ENCODE measurements around the gene CTBP1. TPM values are rescaled to one million over a fixed set of nuclear protein-coding genes. Genes with fewer than 3 reads are reported as not detected.

The CTBP1 gene
- total RNA-seq, 1 experiment from 2014 or later, result 223 TPM

- H3K36me3 ChIP-seq (ENCODE audit: low read depth, low read length), result peaks cover 8% of the 10 kb centered on the region
- H3K4me3 ChIP-seq (ENCODE audit: low read length), result no peak overlapping the region
- ATAC-seq (no peak), DNase-seq (no peak)
- no peak overlapping the region for H3K9ac ChIP-seq (ENCODE audit: low read length)
- no peaks in the 10 kb centered on the region for H3F3A ChIP-seq (ENCODE audit: low read length, unreplicated experiment)
- ChIA-PET CTCF (no interaction called here), POLR2A (ENCODE audit: unreplicated experiment) (no interaction called here)
- no peaks in the 10 kb centered on the region for H3K4me1 ChIP-seq (ENCODE audit: insufficient read depth, low read length)
- TF ChIP-seq EZH2 (IDR thresholded peaks at IDR 0.05; ENCODE audit: low read length, unreplicated experiment) (no peak), EZH2phosphoT487 (IDR thresholded peaks at IDR 0.05; ENCODE audit: borderline replicate concordance, low read length) (no peak)
- TF ChIP-seq, protein P1, sequence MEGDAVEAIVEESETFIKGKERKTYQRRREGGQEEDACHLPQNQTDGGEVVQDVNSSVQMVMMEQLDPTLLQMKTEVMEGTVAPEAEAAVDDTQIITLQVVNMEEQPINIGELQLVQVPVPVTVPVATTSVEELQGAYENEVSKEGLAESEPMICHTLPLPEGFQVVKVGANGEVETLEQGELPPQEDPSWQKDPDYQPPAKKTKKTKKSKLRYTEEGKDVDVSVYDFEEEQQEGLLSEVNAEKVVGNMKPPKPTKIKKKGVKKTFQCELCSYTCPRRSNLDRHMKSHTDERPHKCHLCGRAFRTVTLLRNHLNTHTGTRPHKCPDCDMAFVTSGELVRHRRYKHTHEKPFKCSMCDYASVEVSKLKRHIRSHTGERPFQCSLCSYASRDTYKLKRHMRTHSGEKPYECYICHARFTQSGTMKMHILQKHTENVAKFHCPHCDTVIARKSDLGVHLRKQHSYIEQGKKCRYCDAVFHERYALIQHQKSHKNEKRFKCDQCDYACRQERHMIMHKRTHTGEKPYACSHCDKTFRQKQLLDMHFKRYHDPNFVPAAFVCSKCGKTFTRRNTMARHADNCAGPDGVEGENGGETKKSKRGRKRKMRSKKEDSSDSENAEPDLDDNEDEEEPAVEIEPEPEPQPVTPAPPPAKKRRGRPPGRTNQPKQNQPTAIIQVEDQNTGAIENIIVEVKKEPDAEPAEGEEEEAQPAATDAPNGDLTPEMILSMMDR (conservative IDR thresholded peaks at IDR 0.05; ENCODE audit: low read depth, low read length), result no peak
- intact Hi-C loops (cut with micrococcal nuclease), result no loop called here
- H4K20me1 ChIP-seq (ENCODE audit: low read length), result no peaks in the 10 kb centered on the region
- no peak overlapping the region for H3K27ac ChIP-seq (ENCODE audit: low read length)
- H3K27me3 ChIP-seq (ENCODE audit: low read length), result no peaks in the 10 kb centered on the region
- no peaks in the 10 kb centered on the region for H3K9me3 ChIP-seq (ENCODE audit: low read length)
- H3K4me2 ChIP-seq (ENCODE audit: low read length), result no peak overlapping the region
- H2AFZ ChIP-seq (ENCODE audit: low read length), result no peak overlapping the region
- no peaks in the 10 kb centered on the region for H3K9me2 ChIP-seq (replicated peaks; ENCODE audit: low read length)
- no peaks in the 10 kb centered on the region for H3K79me2 ChIP-seq (ENCODE audit: low read length)
- BruUV-seq (replicated peaks), result no TSS peak
Observed at GRCh38 chr4:1227816-1228215, 21.1 kb downstream of the CTBP1 start.

DNA sequence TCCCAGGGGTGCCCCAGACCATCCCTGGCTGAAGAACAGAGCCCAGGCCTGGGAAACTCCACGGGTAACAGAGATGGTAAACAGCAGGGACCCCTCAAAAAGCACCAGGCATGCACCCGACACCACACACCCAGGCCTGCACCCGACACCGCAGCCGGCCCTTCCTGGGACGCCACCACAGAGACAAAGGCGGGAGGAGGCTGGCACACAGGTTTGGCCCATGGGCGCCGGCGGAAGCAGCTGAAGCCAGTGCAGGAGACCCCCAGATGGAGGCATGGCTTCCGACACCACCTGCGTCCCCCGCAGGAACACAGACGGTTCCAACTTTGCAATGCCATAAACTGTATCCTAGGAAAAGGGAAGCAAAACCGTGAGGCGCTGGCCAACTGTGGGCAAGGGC lies 22.3 kb downstream of the CTBP1 start:
- Histone ChIP-seq H3K36me3 (ENCODE audit: low read depth, low read length) (peaks cover 8% of the 10 kb centered on the region), H4K20me1 (ENCODE audit: low read length) (no peaks in the 10 kb centered on the region), H3F3A (ENCODE audit: low read length, unreplicated experiment) (no peaks in the 10 kb centered on the region), H2AFZ (ENCODE audit: low read length) (no peak overlapping the region), H3K9me2 (replicated peaks; ENCODE audit: low read length) (no peaks in the 10 kb centered on the region), H3K79me2 (ENCODE audit: low read length) (no peaks in the 10 kb centered on the region), H3K4me1 (ENCODE audit: insufficient read depth, low read length) (no peaks in the 10 kb centered on the region), H3K4me2 (ENCODE audit: low read length) (no peak overlapping the region), H3K9ac (ENCODE audit: low read length) (no peak overlapping the region), H3K27ac (ENCODE audit: low read length) (no peak overlapping the region), H3K27me3 (ENCODE audit: low read length) (no peaks in the 10 kb centered on the region), H3K9me3 (ENCODE audit: low read length) (no peaks in the 10 kb centered on the region), H3K4me3 (ENCODE audit: low read length) (no peak overlapping the region)
- ChIA-PET CTCF (no interaction called here), POLR2A (ENCODE audit: unreplicated experiment) (no interaction called here)
- BruUV-seq (replicated peaks), result no TSS peak
- TF ChIP-seq EZH2 (IDR thresholded peaks at IDR 0.05; ENCODE audit: low read length, unreplicated experiment) (no peak), EZH2phosphoT487 (IDR thresholded peaks at IDR 0.05; ENCODE audit: borderline replicate concordance, low read length) (no peak)
- TF ChIP-seq, protein P1 (conservative IDR thresholded peaks at IDR 0.05; ENCODE audit: low read depth, low read length), result no peak
- no peak for DNase-seq
- intact Hi-C loops (cut with micrococcal nuclease), result no loop called here
- ATAC-seq, result no peak

DNA sequence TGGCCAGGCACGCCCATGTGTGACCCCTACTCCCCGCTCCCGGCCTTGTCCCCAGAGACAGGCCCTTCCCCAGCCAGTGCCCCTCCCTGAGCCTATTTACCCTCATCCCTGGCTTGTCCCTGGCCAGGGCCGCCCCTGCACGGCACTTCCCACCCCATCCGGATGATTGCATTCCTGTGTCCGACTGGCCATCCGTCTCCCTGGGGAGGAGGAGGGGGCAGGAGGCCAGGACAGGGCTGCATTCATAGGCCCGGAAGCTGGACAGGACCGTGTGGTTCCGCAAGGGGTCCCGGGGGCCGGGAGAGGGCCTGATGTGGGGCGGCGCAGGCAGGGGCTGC lies 22.8 kb downstream of the CTBP1 start:
- Histone ChIP-seq H3K27ac (ENCODE audit: low read length) (no peak overlapping the region), H3K4me1 (ENCODE audit: insufficient read depth, low read length) (no peaks in the 10 kb centered on the region), H3K79me2 (ENCODE audit: low read length) (no peaks in the 10 kb centered on the region), H4K20me1 (ENCODE audit: low read length) (no peaks in the 10 kb centered on the region), H3K9ac (ENCODE audit: low read length) (no peak overlapping the region), H3K4me2 (ENCODE audit: low read length) (no peak overlapping the region), H3K9me2 (replicated peaks; ENCODE audit: low read length) (no peaks in the 10 kb centered on the region), H3F3A (ENCODE audit: low read length, unreplicated experiment) (no peaks in the 10 kb centered on the region), H2AFZ (ENCODE audit: low read length) (no peak overlapping the region), H3K4me3 (ENCODE audit: low read length) (no peak overlapping the region), H3K9me3 (ENCODE audit: low read length) (no peaks in the 10 kb centered on the region), H3K27me3 (ENCODE audit: low read length) (no peaks in the 10 kb centered on the region), H3K36me3 (ENCODE audit: low read depth, low read length) (peaks cover 8% of the 10 kb centered on the region)
- ATAC-seq (no peak), DNase-seq (no peak)
- intact Hi-C loops (cut with micrococcal nuclease), result no loop called here
- ChIA-PET CTCF (no interaction called here), POLR2A (ENCODE audit: unreplicated experiment) (no interaction called here)
- no peak for TF ChIP-seq EZH2 (IDR thresholded peaks at IDR 0.05; ENCODE audit: low read length, unreplicated experiment)
- TF ChIP-seq EZH2phosphoT487 (IDR thresholded peaks at IDR 0.05; ENCODE audit: borderline replicate concordance, low read length), result no peak
- BruUV-seq (replicated peaks), result no TSS peak

All from PC-3 (cell line).